ENCODE measurements around the gene PSME2.

DNA sequence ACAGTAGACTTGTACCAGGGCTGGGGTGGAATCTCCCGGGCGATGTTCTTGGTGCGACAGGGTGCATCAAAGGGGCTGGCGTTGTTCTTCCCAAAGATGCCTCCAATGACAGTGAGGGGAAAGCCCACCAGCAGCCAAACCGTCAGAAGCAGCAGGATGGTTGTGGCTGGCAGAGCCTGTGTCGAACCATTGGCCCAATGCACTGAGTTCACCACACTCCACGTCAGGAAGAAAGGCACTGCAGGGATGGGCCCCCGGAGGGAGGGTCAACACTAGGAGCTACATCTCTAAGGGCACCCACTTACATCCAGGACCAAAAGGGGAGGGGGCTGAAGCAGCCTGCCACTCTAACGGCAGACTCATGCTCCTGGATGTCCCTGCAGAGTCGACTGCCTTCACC, 44.0 kb upstream of the PSME2 start:
- TF ChIP-seq, protein P1, sequence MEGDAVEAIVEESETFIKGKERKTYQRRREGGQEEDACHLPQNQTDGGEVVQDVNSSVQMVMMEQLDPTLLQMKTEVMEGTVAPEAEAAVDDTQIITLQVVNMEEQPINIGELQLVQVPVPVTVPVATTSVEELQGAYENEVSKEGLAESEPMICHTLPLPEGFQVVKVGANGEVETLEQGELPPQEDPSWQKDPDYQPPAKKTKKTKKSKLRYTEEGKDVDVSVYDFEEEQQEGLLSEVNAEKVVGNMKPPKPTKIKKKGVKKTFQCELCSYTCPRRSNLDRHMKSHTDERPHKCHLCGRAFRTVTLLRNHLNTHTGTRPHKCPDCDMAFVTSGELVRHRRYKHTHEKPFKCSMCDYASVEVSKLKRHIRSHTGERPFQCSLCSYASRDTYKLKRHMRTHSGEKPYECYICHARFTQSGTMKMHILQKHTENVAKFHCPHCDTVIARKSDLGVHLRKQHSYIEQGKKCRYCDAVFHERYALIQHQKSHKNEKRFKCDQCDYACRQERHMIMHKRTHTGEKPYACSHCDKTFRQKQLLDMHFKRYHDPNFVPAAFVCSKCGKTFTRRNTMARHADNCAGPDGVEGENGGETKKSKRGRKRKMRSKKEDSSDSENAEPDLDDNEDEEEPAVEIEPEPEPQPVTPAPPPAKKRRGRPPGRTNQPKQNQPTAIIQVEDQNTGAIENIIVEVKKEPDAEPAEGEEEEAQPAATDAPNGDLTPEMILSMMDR (optimal IDR thresholded peaks at IDR 0.05 in 1 of 3, IDR thresholded peaks at IDR 0.05 in 1 of 3, conservative IDR thresholded peaks at IDR 0.05 in 1 of 3; ENCODE audit: extremely low read depth in 1 of 3, insufficient read depth in 2 of 3, low read length in 3 of 3) = no peak
- TF ChIP-seq EZH2 (IDR thresholded peaks at IDR 0.05; ENCODE audit: low read length) = no peak
